ENCODE data around the gene UBE2J2. TPM values are rescaled to one million over a fixed set of nuclear protein-coding genes. Genes with fewer than 3 reads are reported as not detected.

UBE2J2 gene
- total and polyA plus RNA-seq, 2 of the 4 experiments (the other 2 are of a cell fraction), result 20.6 to 67.5 TPM

DNA sequence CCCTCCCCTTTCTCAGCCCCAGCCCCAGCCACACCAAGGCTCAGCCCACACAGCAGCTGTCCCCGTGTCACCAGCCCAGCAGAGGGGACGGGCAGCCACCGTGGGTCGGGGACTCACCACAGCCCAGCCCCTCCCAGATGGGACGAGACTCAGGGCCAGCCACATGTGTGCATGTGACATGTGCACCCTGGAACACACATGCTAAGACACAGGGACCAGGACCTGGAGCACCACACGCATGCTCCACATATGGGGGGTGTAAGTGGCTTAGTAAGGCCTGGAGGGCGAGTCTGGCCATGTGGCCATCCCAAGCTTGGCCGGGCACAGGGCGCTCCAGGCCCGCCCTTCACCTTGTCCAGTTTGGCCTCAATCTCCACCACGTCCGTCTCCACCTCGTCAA lies 30.1 kb upstream of the UBE2J2 start:
- 97% methylated on average over 5 of the region's 13 CpGs; no CpG with 5 or more reads in 1 of the 2 experiments for WGBS, 2 experiments (ENCODE audit: extremely low coverage in 2 of 2, insufficient read length in 1 of 2)
- H2AK9ac ChIP-seq (replicated peaks; ENCODE audit: low read depth, low read length, poor library complexity), result peak overlapping the region; percentile 76
- H2AFZ ChIP-seq (replicated peaks; ENCODE audit: low read length, poor library complexity), result no peak overlapping the region
- H3K14ac ChIP-seq (replicated peaks; ENCODE audit: low read depth, low read length), result no peak overlapping the region
- no peaks in the 10 kb centered on the region for H3K9me3 ChIP-seq (ENCODE audit: control insufficient read depth, insufficient read depth, low read length)
- dilution Hi-C loops (cut with HindIII; ENCODE audit: low sequenced_read_pairs, unreplicated experiment), result no loop called here
- TF ChIP-seq FOS (IDR thresholded peaks at IDR 0.05; ENCODE audit: low read depth, low read length), result no peak
- no peak for TF ChIP-seq MXI1 (IDR thresholded peaks at IDR 0.05; ENCODE audit: borderline replicate concordance, low read depth, low read length)
- TF ChIP-seq MAFK (IDR thresholded peaks at IDR 0.05; ENCODE audit: low read depth, low read length), result no peak
- no peak for TF ChIP-seq MAZ (IDR thresholded peaks at IDR 0.05; ENCODE audit: borderline replicate concordance, low read depth, low read length)
- TF ChIP-seq NFE2L2 (IDR thresholded peaks at IDR 0.05; ENCODE audit: low read depth, low read length), result no peak
- no peak for TF ChIP-seq CTCF (conservative IDR thresholded peaks at IDR 0.05; ENCODE audit: low read depth, low read length)
- no peak for TF ChIP-seq SMC3 (IDR thresholded peaks at IDR 0.05; ENCODE audit: low read depth, low read length)
- TF ChIP-seq RCOR1 (IDR thresholded peaks at IDR 0.05; ENCODE audit: insufficient replicate concordance, low read length), result no peak
- TF ChIP-seq BHLHE40 (IDR thresholded peaks at IDR 0.05; ENCODE audit: low read depth, low read length), result no peak
- peak overlapping the region; percentile 33 for H2AK5ac ChIP-seq (ENCODE audit: low read depth, low read length)
- no peak overlapping the region for H2BK20ac ChIP-seq (ENCODE audit: low read depth, low read length)
- intact Hi-C loops (cut with micrococcal nuclease), result no loop called here
- CTCF ChIA-PET, result interaction anchor here (0.7 kb wide), 1 partner anchor 28 kb away, joined by 3 read pairs; no protein-coding TSS in a partner anchor
- POLR2A ChIA-PET (ENCODE audit: unreplicated experiment), result interaction anchor here (0.6 kb wide), 1 partner anchor 27 kb away, joined by 4 read pairs; no protein-coding TSS in a partner anchor
- peaks cover 3 to 53% of the 10 kb centered on the region in 2 experiments; a peak in 3 of 4 replicates for H3K79me1 ChIP-seq (ENCODE audit: low read depth in 1 of 2, low read length in 2 of 2)
- H4K91ac ChIP-seq (ENCODE audit: insufficient read depth, low read depth, low read length), result no peak overlapping the region
- H3K27me3 ChIP-seq (ENCODE audit: control insufficient read depth, insufficient read depth, low read length), result no peaks in the 10 kb centered on the region
- H3K4me1 ChIP-seq (ENCODE audit: control insufficient read depth, insufficient read depth, low read length), result peaks cover 25% of the 10 kb centered on the region
- 0 out of 4 replicates have a peak overlapping the region, but pooled peaks of 1 of the 2 experiments have one; percentile 20 for H4K8ac ChIP-seq (ENCODE audit: low read depth in 2 of 2, low read length in 2 of 2)
- H3K4me3 ChIP-seq (ENCODE audit: insufficient read depth, low read depth, low read length), result no peak overlapping the region
- H3K36me3 ChIP-seq (ENCODE audit: control insufficient read depth, insufficient read depth, low read length), result peaks cover 9% of the 10 kb centered on the region
- no peak overlapping the region; the same call in 1 of the 2 replicates for H3K27ac ChIP-seq (ENCODE audit: insufficient read depth, low read length)
- H4K20me1 ChIP-seq (ENCODE audit: insufficient read depth, low read length), result peaks cover 54% of the 10 kb centered on the region
- H3K56ac ChIP-seq (ENCODE audit: extremely low read depth, insufficient read depth, low read length), result no peak overlapping the region
- peak overlapping the region; percentile 18; the same call in 1 of the 2 replicates for H3K4ac ChIP-seq (ENCODE audit: low read depth, low read length)
- no TSS peak for BruUV-seq (replicated peaks)
- H2BK120ac ChIP-seq (ENCODE audit: low read depth, low read length), result no peak overlapping the region
- no peak overlapping the region for H2BK15ac ChIP-seq (ENCODE audit: low read depth, low read length)
- DNase-seq, result no peak
- H3K4me2 ChIP-seq (ENCODE audit: low read depth, low read length), result no peak overlapping the region
- H3K18ac ChIP-seq (ENCODE audit: low read depth, low read length), result no peak overlapping the region
- ATAC-seq (ENCODE audit: low read depth), result no peak
- no peak overlapping the region for H4K5ac ChIP-seq (ENCODE audit: low read depth, low read length)
- H3K23ac ChIP-seq (ENCODE audit: low read depth, low read length), result 0 out of 2 replicates have a peak overlapping the region, but pooled peaks have one; percentile 4
- in situ Hi-C loops (cut with MboI; ENCODE audit: low sequenced_read_pairs), result no loop called here
- peak overlapping the region; percentile 11 for H2BK5ac ChIP-seq (ENCODE audit: low read depth, low read length, poor library complexity, severe bottlenecking)
- H3K9ac ChIP-seq (ENCODE audit: low read depth, low read length), result no peak overlapping the region
- H3K9me1 ChIP-seq (ENCODE audit: insufficient read depth, low read length), result peaks cover 3% of the 10 kb centered on the region

Measured in IMR-90 (cell line).